Astrocyte (in vitro differentiated cells and primary cell): ENCODE data around the gene ZSCAN10. TPM values are rescaled to one million over a fixed set of nuclear protein-coding genes. Genes with fewer than 3 reads are reported as not detected.
A peak's percentile ranks its signal among the peaks of the same experiment; 100 is the strongest.

Experiments
- DNase-seq: peaks from one replicate; pipeline ENCODE4 v3.0.0-alpha.2; 2010; ENCODE audit warnings: low read depth
- FAIRE-seq: peaks from 2 replicates; lab custom pipeline; 2011; peaks lifted over from hg19 to GRCh38; lab: Jason Lieb, UNC
- H2AFZ ChIP-seq: 2 replicates; pipeline ENCODE4 v1.6.0; 2012; ENCODE audit warnings: low read depth, low read length, inconsistent platforms
- H3K27ac ChIP-seq: 2 replicates; pipeline ENCODE4 v1.5.1; 2011; ENCODE audit warnings: low read depth, low read length, inconsistent platforms
- H3K27me3 ChIP-seq: 2 replicates; pipeline ENCODE4 v1.6.0; 2011; ENCODE audit warnings: low read length, inconsistent platforms; ENCODE audit not compliant: insufficient read depth
- H3K36me3 ChIP-seq: 2 replicates; pipeline ENCODE4 v1.5.1; 2011; ENCODE audit warnings: low read length, inconsistent platforms; ENCODE audit not compliant: insufficient read depth
- H3K4me1 ChIP-seq: 2 replicates; pipeline ENCODE4 v1.5.1; 2011; ENCODE audit warnings: low read length, inconsistent platforms; ENCODE audit not compliant: insufficient read depth
- H3K4me2 ChIP-seq: 2 replicates; pipeline ENCODE4 v1.6.0; 2012; ENCODE audit warnings: low read length, inconsistent platforms
- H3K4me3 ChIP-seq: 2 replicates; pipeline ENCODE4 v1.5.1; 2011; ENCODE audit warnings: low read depth, mild to moderate bottlenecking, low read length, inconsistent platforms; ENCODE audit not compliant: insufficient read depth
- H3K79me2 ChIP-seq: 2 replicates; pipeline ENCODE4 v1.6.0; 2012; ENCODE audit warnings: mild to moderate bottlenecking, low read length, inconsistent platforms; ENCODE audit not compliant: insufficient read depth
- H3K9ac ChIP-seq: 2 replicates; pipeline ENCODE4 v1.6.0; 2012; ENCODE audit warnings: mild to moderate bottlenecking, low read length, inconsistent platforms
- H3K9me3 ChIP-seq: 2 replicates; pipeline ENCODE4 v1.5.1; 2012; ENCODE audit warnings: low read depth, mild to moderate bottlenecking, low read length, inconsistent platforms; ENCODE audit not compliant: insufficient read depth
- H4K20me1 ChIP-seq: 2 replicates; pipeline ENCODE4 v1.6.0; 2012; ENCODE audit warnings: low read length, inconsistent platforms; ENCODE audit not compliant: insufficient read depth
- H3K27ac Mint-ChIP-seq: one replicate; pipeline ENCODE4 v1.8.0; 2021; ENCODE audit warnings: mild to moderate bottlenecking, mixed read lengths; ENCODE audit not compliant: unreplicated experiment
- H3K27me3 Mint-ChIP-seq: one replicate; pipeline ENCODE4 v1.8.0; 2021; ENCODE audit warnings: low read depth, mixed read lengths; ENCODE audit not compliant: unreplicated experiment
- H3K36me3 Mint-ChIP-seq: one replicate; pipeline ENCODE4 v1.8.0; 2021; ENCODE audit warnings: low read depth, mixed read lengths; ENCODE audit not compliant: unreplicated experiment
- H3K4me1 Mint-ChIP-seq: one replicate; pipeline ENCODE4 v1.8.0; 2021; ENCODE audit warnings: low read depth, mixed read lengths; ENCODE audit not compliant: unreplicated experiment
- H3K4me3 Mint-ChIP-seq: one replicate; pipeline ENCODE4 v1.8.0; 2021; ENCODE audit warnings: mild to moderate bottlenecking, moderate library complexity, mixed read lengths; ENCODE audit not compliant: unreplicated experiment
- H3K9me3 Mint-ChIP-seq: one replicate; pipeline ENCODE4 v1.8.0; 2021; ENCODE audit warnings: mild to moderate bottlenecking, mixed read lengths; ENCODE audit not compliant: unreplicated experiment
- CTCF ChIP-seq: IDR thresholded peaks from 2 replicates; pipeline ENCODE4 v1.5.1; 2011; ENCODE audit warnings: low read depth, mild to moderate bottlenecking, inconsistent platforms, low read length, moderate library complexity; ENCODE audit not compliant: insufficient read depth
- EZH2 ChIP-seq: IDR thresholded peaks from 2 replicates; pipeline ENCODE4 v1.6.1; 2012; ENCODE audit warnings: mild to moderate bottlenecking, low read length, inconsistent platforms; ENCODE audit not compliant: insufficient read depth
- total RNA-seq: library from RNA; stranded (reverse); gene quantifications from 2 replicates; pipeline ENCODE4 v1.2.1, GENCODE V29; 2021

The ZSCAN10 gene
- total RNA-seq, 1 donor from 2014 or later, result 0.25 TPM

- no peak overlapping the region for H3K4me2 ChIP-seq
- peaks cover 16% of the 10 kb centered on the region for H3K27me3 ChIP-seq
- H3K36me3 Mint-ChIP-seq, result peaks cover 5% of the 10 kb centered on the region
- no peaks in the 10 kb centered on the region for H3K4me1 ChIP-seq
- no peaks in the 10 kb centered on the region for H3K4me1 Mint-ChIP-seq
- no peak overlapping the region for H3K27ac ChIP-seq
- no peaks in the 10 kb centered on the region for H3K36me3 ChIP-seq
- peaks cover 3% of the 10 kb centered on the region for H3K9me3 Mint-ChIP-seq
- H2AFZ ChIP-seq, result no peak overlapping the region
- H3K4me3 ChIP-seq, result no peak overlapping the region
- no peak overlapping the region for H3K27ac Mint-ChIP-seq
- TF ChIP-seq CTCF (no peak), EZH2 (peak; percentile 31)
- peaks cover 27% of the 10 kb centered on the region for H3K27me3 Mint-ChIP-seq
- no peaks in the 10 kb centered on the region for H3K79me2 ChIP-seq
- H3K4me3 Mint-ChIP-seq, result no peak overlapping the region
- no peaks in the 10 kb centered on the region for H3K9me3 ChIP-seq
- FAIRE-seq (no peak), DNase-seq (no peak)
- H3K9ac ChIP-seq, result no peak overlapping the region
- H4K20me1 ChIP-seq, result peaks cover 3% of the 10 kb centered on the region
Observed at GRCh38 chr16:3051494-3051893, 47.6 kb downstream of the ZSCAN10 start.

- Histone ChIP-seq H3K36me3 (no peaks in the 10 kb centered on the region), H3K79me2 (no peaks in the 10 kb centered on the region), H3K4me3 (no peak overlapping the region), H3K27ac (no peak overlapping the region), H4K20me1 (peaks cover 3% of the 10 kb centered on the region), H3K4me1 (peaks cover under 1% of the 10 kb centered on the region), H3K9ac (no peak overlapping the region), H3K27me3 (peaks cover 16% of the 10 kb centered on the region), H3K9me3 (no peaks in the 10 kb centered on the region), H3K4me2 (no peak overlapping the region), H2AFZ (no peak overlapping the region)
- FAIRE-seq, result no peak
- no peak overlapping the region for H3K27ac Mint-ChIP-seq
- H3K4me3 Mint-ChIP-seq, result no peak overlapping the region
- H3K27me3 Mint-ChIP-seq, result peaks cover 27% of the 10 kb centered on the region
- no peaks in the 10 kb centered on the region for H3K4me1 Mint-ChIP-seq
- H3K9me3 Mint-ChIP-seq, result peaks cover 3% of the 10 kb centered on the region
- peaks cover 5% of the 10 kb centered on the region for H3K36me3 Mint-ChIP-seq
- no peak for TF ChIP-seq CTCF
- no peak for TF ChIP-seq EZH2
- no peak for DNase-seq
Observed at GRCh38 chr16:3051009-3051408, 48.1 kb downstream of the ZSCAN10 start.

GRCh38 chr16:3050487-3050886 is 48.6 kb downstream of the ZSCAN10 start:
- Mint-ChIP-seq H3K4me1 (no peaks in the 10 kb centered on the region), H3K9me3 (peaks cover 3% of the 10 kb centered on the region), H3K27me3 (peaks cover 27% of the 10 kb centered on the region), H3K36me3 (peaks cover 5% of the 10 kb centered on the region), H3K27ac (no peak overlapping the region), H3K4me3 (no peak overlapping the region)
- H3K4me2 ChIP-seq, result no peak overlapping the region
- no peak overlapping the region for H3K9ac ChIP-seq
- FAIRE-seq (no peak), DNase-seq (no peak)
- H3K27me3 ChIP-seq, result peaks cover 19% of the 10 kb centered on the region
- no peak overlapping the region for H3K27ac ChIP-seq
- H3K36me3 ChIP-seq, result no peaks in the 10 kb centered on the region
- H3K4me3 ChIP-seq, result no peak overlapping the region
- peaks cover 3% of the 10 kb centered on the region for H4K20me1 ChIP-seq
- H2AFZ ChIP-seq, result no peak overlapping the region
- no peaks in the 10 kb centered on the region for H3K9me3 ChIP-seq
- peaks cover 5% of the 10 kb centered on the region for H3K4me1 ChIP-seq
- TF ChIP-seq EZH2 (no peak), CTCF (no peak)
- no peaks in the 10 kb centered on the region for H3K79me2 ChIP-seq
